C4-2B (cell line): ENCODE data around the gene PTGES3.

Experiments used
- ZFX ChIP-seq: fragments of 450-650 bp; IDR thresholded peaks from 2 replicates; pipeline ENCODE4 v1.6.1; 2017
- TF ChIP-seq, protein P1 (sequence below): fragments of 450-650 bp; conservative IDR thresholded peaks from 2 replicates; pipeline ENCODE4 v1.5.1; 2017; ENCODE audit warnings: mild to moderate bottlenecking

- TF ChIP-seq, protein P1, sequence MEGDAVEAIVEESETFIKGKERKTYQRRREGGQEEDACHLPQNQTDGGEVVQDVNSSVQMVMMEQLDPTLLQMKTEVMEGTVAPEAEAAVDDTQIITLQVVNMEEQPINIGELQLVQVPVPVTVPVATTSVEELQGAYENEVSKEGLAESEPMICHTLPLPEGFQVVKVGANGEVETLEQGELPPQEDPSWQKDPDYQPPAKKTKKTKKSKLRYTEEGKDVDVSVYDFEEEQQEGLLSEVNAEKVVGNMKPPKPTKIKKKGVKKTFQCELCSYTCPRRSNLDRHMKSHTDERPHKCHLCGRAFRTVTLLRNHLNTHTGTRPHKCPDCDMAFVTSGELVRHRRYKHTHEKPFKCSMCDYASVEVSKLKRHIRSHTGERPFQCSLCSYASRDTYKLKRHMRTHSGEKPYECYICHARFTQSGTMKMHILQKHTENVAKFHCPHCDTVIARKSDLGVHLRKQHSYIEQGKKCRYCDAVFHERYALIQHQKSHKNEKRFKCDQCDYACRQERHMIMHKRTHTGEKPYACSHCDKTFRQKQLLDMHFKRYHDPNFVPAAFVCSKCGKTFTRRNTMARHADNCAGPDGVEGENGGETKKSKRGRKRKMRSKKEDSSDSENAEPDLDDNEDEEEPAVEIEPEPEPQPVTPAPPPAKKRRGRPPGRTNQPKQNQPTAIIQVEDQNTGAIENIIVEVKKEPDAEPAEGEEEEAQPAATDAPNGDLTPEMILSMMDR: no peak
- no peak for TF ChIP-seq ZFX
These were observed 694 bp upstream of the PTGES3 start for GRCh38 chr12:56688846-56689109.
